GM12878 (cell line): Measurements from ENCODE around the gene THSD4.

ENCODE experiments used
- IRF3 ChIP-seq: fragments of 450-650 bp; IDR thresholded peaks from 2 replicates; pipeline ENCODE4 v1.6.1; 2014; ENCODE audit warnings: mild to moderate bottlenecking
- NRF1 ChIP-seq: conservative IDR thresholded peaks from 2 replicates; pipeline ENCODE4 v1.6.1; 2011; ENCODE audit warnings: mild to moderate bottlenecking, low read depth, low read length, improper control_type of control experiment
- POLR2A ChIP-seq: IDR thresholded peaks from 2 replicates; pipeline ENCODE4 v1.6.1; 2011; ENCODE audit warnings: low read depth, mild to moderate bottlenecking, low read length
- RAD21 ChIP-seq: IDR thresholded peaks from 2 replicates; pipeline ENCODE4 v1.6.1; 2011; ENCODE audit warnings: mild to moderate bottlenecking, low read depth, low read length, moderate library complexity; ENCODE audit not compliant: insufficient read depth

GRCh38 chr15:71221417-71221816, 106.1 kb downstream of the THSD4 start:
- TF ChIP-seq IRF3 (no peak), POLR2A (no peak), RAD21 (no peak), NRF1 (no peak)
